Mesothelial cell of epicardium (in vitro differentiated cells): ENCODE results near the gene LRRC23. TPM values are rescaled to one million over a fixed set of nuclear protein-coding genes. Genes with fewer than 3 reads are reported as not detected.
"Not testable (repeated sequence)": the region's sequence is repeated elsewhere in the genome, so short reads cannot be mapped to it uniquely, and the experiment has no call there.

Experiments used
- DNase-seq, 2 experiments: peaks; one replicate each; pipeline ENCODE4 v3.0.0; 2021; ENCODE audit warnings: low spot score in 2 of 2; ENCODE audit not compliant: unreplicated experiment in 2 of 2
- H3K27ac Mint-ChIP-seq: 2 replicates; pipeline ENCODE4 v1.8.0; 2021; ENCODE audit warnings: mixed read lengths
- H3K27me3 Mint-ChIP-seq: 2 replicates; pipeline ENCODE4 v1.8.0; 2021; ENCODE audit warnings: low read depth, mixed read lengths
- H3K36me3 Mint-ChIP-seq: 2 replicates; pipeline ENCODE4 v1.8.0; 2021; ENCODE audit warnings: mixed read lengths
- H3K4me1 Mint-ChIP-seq: 2 replicates; pipeline ENCODE4 v1.8.0; 2021; ENCODE audit warnings: mixed read lengths
- H3K4me3 Mint-ChIP-seq: 2 replicates; pipeline ENCODE4 v1.8.0; 2021; ENCODE audit warnings: mild to moderate bottlenecking, moderate library complexity, mixed read lengths
- H3K9me3 Mint-ChIP-seq: 2 replicates; pipeline ENCODE4 v1.8.0; 2021; ENCODE audit warnings: mixed read lengths
- CTCF ChIP-seq: fragments of 200-600 bp; sonication (generic); IDR thresholded peaks from one replicate; pipeline ENCODE4 v1.5.0; 2021; ENCODE audit warnings: antibody characterized with exemption; ENCODE audit not compliant: unreplicated experiment
- total RNA-seq: library from RNA; stranded (reverse); gene quantifications from 3 replicates; pipeline ENCODE4 v1.2.1, GENCODE V29; 2021

Gene LRRC23
- total RNA-seq, 1 donor from 2014 or later: 11.6 TPM

GRCh38 chr12:6890789-6891645 lies 13.6 kb upstream of the LRRC23 start:
- H3K4me3 Mint-ChIP-seq: peak overlapping the region; percentile 70
- H3K27me3 Mint-ChIP-seq: no peaks in the 10 kb centered on the region
- no peaks in the 10 kb centered on the region for H3K36me3 Mint-ChIP-seq
- peak overlapping the region; percentile 96 for H3K27ac Mint-ChIP-seq
- peak; percentile 99 to 100 for DNase-seq
- H3K4me1 Mint-ChIP-seq: peaks cover 14% of the 10 kb centered on the region
- no peaks in the 10 kb centered on the region for H3K9me3 Mint-ChIP-seq
- peak; percentile 83 for TF ChIP-seq CTCF

GRCh38 chr12:6891646-6892001 lies 13.0 kb upstream of the LRRC23 start:
- Mint-ChIP-seq H3K36me3 (no peaks in the 10 kb centered on the region), H3K27me3 (no peaks in the 10 kb centered on the region), H3K4me1 (peaks cover 11% of the 10 kb centered on the region), H3K27ac (peak overlapping the region; percentile 96), H3K4me3 (peak overlapping the region; percentile 70), H3K9me3 (no peaks in the 10 kb centered on the region)
- no peak for DNase-seq
- no peak for TF ChIP-seq CTCF

- not testable (repeated sequence) for H3K9me3 Mint-ChIP-seq, H3K4me3 Mint-ChIP-seq, DNase-seq, H3K27me3 Mint-ChIP-seq, H3K27ac Mint-ChIP-seq, H3K36me3 Mint-ChIP-seq
- peaks cover 11% of the 10 kb centered on the region for H3K4me1 Mint-ChIP-seq
Observed at GRCh38 chr12:6892683-6893082, 11.9 kb upstream of the LRRC23 start.

- peaks cover 11% of the 10 kb centered on the region for H3K4me1 Mint-ChIP-seq
- no peak for TF ChIP-seq CTCF
- H3K4me3 Mint-ChIP-seq: no peak overlapping the region
- H3K36me3 Mint-ChIP-seq: no peaks in the 10 kb centered on the region
- no peaks in the 10 kb centered on the region for H3K9me3 Mint-ChIP-seq
- no peak overlapping the region for H3K27ac Mint-ChIP-seq
- H3K27me3 Mint-ChIP-seq: no peaks in the 10 kb centered on the region
- DNase-seq: no peak
Observed at GRCh38 chr12:6894321-6894720, 10.3 kb upstream of the LRRC23 start.

- Mint-ChIP-seq H3K27me3 (no peaks in the 10 kb centered on the region), H3K4me1 (no peaks in the 10 kb centered on the region), H3K36me3 (no peaks in the 10 kb centered on the region), H3K9me3 (no peaks in the 10 kb centered on the region), H3K27ac (no peak overlapping the region), H3K4me3 (no peak overlapping the region)
- DNase-seq: no peak
- TF ChIP-seq CTCF: no peak
Observed at GRCh38 chr12:6896846-6897435, 7.7 kb upstream of the LRRC23 start.

GRCh38 chr12:6899427-6899826 lies 5.2 kb upstream of the LRRC23 start:
- Mint-ChIP-seq H3K4me3 (no peak overlapping the region), H3K27ac (no peak overlapping the region), H3K27me3 (no peaks in the 10 kb centered on the region), H3K4me1 (no peaks in the 10 kb centered on the region), H3K9me3 (no peaks in the 10 kb centered on the region), H3K36me3 (no peaks in the 10 kb centered on the region)
- TF ChIP-seq CTCF: no peak
- DNase-seq: no peak
